GM12801 (cell line): ENCODE data around the gene GABPA.

ENCODE experiments used
- TF ChIP-seq, protein P1 (sequence below): IDR thresholded peaks from one replicate; pipeline ENCODE4 v1.5.1; 2011; ENCODE audit warnings: control low read depth; ENCODE audit not compliant: insufficient read length; ENCODE audit errors: extremely low read depth

Gene GABPA

DNA sequence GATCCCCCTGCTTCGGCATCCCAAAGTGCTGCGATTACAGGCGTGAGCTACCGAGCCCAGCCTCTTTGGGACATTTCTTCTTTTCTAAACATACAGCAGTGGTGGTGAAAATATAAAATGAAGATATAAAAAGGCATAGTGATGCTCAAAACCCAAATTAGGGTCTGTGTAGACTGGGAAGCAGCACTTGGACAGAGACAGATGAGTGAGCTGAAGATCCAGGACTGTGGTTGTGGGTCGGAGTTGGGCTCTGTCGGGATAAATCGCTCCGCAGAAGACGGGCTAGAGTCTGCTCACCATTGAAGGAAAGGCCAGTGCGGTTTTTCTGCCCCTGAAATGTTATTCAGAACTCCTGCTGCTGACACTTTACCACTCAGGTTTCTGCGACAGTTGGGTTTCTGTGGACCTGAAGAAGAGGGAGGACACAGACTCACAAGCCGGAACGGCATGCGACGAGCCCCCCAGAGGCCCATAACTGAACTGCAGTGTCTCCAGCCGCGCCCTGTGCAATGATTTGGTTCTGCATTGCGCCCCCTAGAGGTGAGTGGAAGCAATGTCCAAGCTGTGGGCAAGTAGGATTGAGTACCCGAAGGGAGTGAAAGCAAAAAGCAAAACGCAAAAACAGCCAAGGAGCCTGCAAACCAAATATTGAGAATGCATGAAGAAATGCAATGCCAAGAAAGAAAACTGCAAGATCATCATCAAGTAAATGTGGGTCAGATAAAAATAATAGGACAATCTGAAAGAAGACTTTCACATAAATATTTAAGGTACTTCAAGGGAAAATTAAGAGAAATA, 66.6 kb downstream of the GABPA start:
- TF ChIP-seq, protein P1, sequence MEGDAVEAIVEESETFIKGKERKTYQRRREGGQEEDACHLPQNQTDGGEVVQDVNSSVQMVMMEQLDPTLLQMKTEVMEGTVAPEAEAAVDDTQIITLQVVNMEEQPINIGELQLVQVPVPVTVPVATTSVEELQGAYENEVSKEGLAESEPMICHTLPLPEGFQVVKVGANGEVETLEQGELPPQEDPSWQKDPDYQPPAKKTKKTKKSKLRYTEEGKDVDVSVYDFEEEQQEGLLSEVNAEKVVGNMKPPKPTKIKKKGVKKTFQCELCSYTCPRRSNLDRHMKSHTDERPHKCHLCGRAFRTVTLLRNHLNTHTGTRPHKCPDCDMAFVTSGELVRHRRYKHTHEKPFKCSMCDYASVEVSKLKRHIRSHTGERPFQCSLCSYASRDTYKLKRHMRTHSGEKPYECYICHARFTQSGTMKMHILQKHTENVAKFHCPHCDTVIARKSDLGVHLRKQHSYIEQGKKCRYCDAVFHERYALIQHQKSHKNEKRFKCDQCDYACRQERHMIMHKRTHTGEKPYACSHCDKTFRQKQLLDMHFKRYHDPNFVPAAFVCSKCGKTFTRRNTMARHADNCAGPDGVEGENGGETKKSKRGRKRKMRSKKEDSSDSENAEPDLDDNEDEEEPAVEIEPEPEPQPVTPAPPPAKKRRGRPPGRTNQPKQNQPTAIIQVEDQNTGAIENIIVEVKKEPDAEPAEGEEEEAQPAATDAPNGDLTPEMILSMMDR = peak; percentile 91

DNA sequence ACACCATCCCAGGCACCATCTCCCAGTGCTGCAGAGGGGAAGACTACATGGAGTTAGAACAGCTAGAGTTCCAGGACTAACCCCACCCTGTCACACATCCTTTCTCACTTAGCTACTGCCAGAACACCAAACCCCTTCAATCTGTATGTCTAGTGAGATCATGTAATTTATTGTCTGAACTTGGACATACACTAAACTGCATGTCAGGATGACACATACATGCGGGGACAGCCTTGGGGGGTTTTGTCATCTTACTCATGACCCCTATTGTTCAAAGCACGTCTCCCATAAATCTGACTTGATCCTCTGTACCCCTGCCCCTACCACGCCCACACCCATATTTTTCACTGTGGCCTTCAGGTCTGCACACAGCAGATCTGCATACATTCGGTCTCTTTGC, 71.3 kb downstream of the GABPA start:
- TF ChIP-seq, protein P1 = no peak

DNA sequence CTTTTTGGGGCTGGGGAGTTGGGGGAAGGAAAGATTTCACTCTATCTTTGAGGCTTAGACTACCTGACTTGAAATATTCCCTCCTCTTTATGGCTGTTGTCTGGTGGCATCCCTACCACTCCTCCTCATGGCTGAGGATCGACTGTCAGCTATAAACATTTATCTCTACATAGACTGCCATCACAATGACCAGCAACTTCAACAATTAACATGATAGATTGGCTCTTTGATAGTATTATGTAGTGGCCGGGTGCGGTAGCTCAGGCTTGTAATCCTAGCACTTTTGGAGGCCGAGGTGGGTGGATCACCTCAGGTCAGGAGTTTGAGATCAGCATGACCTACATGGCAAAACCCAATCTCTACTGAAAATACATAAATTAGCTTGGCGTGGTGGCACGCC, 72.4 kb downstream of the GABPA start:
- TF ChIP-seq, protein P1 = no peak

- TF ChIP-seq, protein P1 = no peak
Measured at GRCh38 chr21:25809013-25809412, 74.2 kb downstream of the GABPA start.

- TF ChIP-seq, protein P1 = no peak
Measured at GRCh38 chr21:25811186-25811585, 76.4 kb downstream of the GABPA start.

GRCh38 chr21:25813917-25814316, 79.1 kb downstream of the GABPA start:
- TF ChIP-seq, protein P1 = no peak

- TF ChIP-seq, protein P1 = no peak
Measured at GRCh38 chr21:25818121-25818520, 83.3 kb downstream of the GABPA start.
